Adrenal gland (tissue), 12 donors: Measurements from ENCODE around the gene RGS14. TPM values are rescaled to one million over a fixed set of nuclear protein-coding genes. Genes with fewer than 3 reads are reported as not detected.

Experiments used
- DNase-seq, 7 donors: peaks; one replicate each; pipeline ENCODE4 v3.0.0-alpha.2; 2019 to 2020
- H3K27ac ChIP-seq, 5 donors: fragments of 200-600 bp; sonication (generic) in 4 of 5; 1 replicate in 3 of 5; 2 replicates in 2 of 5; pipeline versions ENCODE4 v1.5.1 to v1.8.0; 2016 to 2020; ENCODE audit warnings: mild to moderate bottlenecking in 1 of 5
- H3K27me3 ChIP-seq: fragments of 200-600 bp; 2 replicates; pipeline ENCODE4 v1.8.0; 2021
- H3K36me3 ChIP-seq, 2 donors: fragments of 200-600 bp; replicated peaks in 1 of 2; 1 replicate in 1 of 2; 2 replicates in 1 of 2; pipeline versions ENCODE4 v1.5.1 to v1.8.0; 2018 to 2022
- H3K4me1 ChIP-seq, 2 donors: fragments of 200-600 bp; replicated peaks in 1 of 2; 1 replicate in 1 of 2; 2 replicates in 1 of 2; pipeline versions ENCODE4 v1.5.1 to v1.8.0; 2018 to 2021
- H3K4me3 ChIP-seq, 4 donors: fragments of 200-600 bp; sonication (generic) in 3 of 4; one replicate each; pipeline ENCODE4 v1.5.1; 2016 to 2018
- H3K9me3 ChIP-seq, 3 donors: fragments of 200-600 bp; sonication (generic) in 1 of 3; replicated peaks in 1 of 3; 1 replicate in 2 of 3; 2 replicates in 1 of 3; pipeline versions ENCODE4 v1.5.1 to v1.8.0; 2016 to 2021
- POLR2A ChIP-seq, 2 donors: fragments of 450-650 bp; IDR thresholded peaks; one replicate each; pipeline ENCODE4 v1.6.1; 2017; ENCODE audit warnings: antibody characterized with exemption in 2 of 2, mild to moderate bottlenecking in 2 of 2, moderate library complexity in 1 of 2
- WGBS, 4 donors: extraction: QIAGEN DNeasy Blood & Tissue Kit in 2 of 4; methylation state at CpG; one replicate each; pipeline versions ENCODE4 v1.1.5 to v1.1.7; 2013 to 2017; 5-methylcytosine and 5-hydroxymethylcytosine counted together
- intact Hi-C, 2 donors: fragments of 100-400 bp; cut with DNase I; formaldehyde crosslinking; loops; one replicate each; pipeline versions ENCODE4 v1.14.1 to v1.15.0; 2022 to 2023
- polyA plus RNA-seq, 3 donors: library from polyadenylated mRNA; stranded (reverse); fragments of 200-250 nt in 2 of 3; fragments of 350-450 nt in 1 of 3; fragmentation: Illumina TruSeq in 1 of 3; extraction: RNeasy Lipid Tissue Mini Kit (QIAGEN cat#74804) in 1 of 3; gene quantifications; one replicate each; pipeline ENCODE4 v1.2.3, GENCODE V29; 2013 to 2014
- total RNA-seq, 9 donors: library from RNA; depleted of rRNA in 4 of 9; stranded (reverse); fragments of >200 nt in 4 of 9; fragments of 120-200 nt in 1 of 9; fragmentation: NEBNext Ultra II Directional in 1 of 9; extraction: Animal tissue kit (Norgen Biotek cat#: 25700) in 1 of 9; gene quantifications; one replicate each; pipeline versions ENCODE4 v1.1.0 to v1.2.4, GENCODE V29; 2013 to 2023
- TF ChIP-seq, protein P1 (sequence below), 6 experiments: fragments of 450-650 bp in 4 of 6; fragments of 200-600 bp in 2 of 6; sonication (generic) in 1 of 6; IDR thresholded peaks; 1 replicate in 5 of 6; 2 replicates in 1 of 6; pipeline versions ENCODE4 v1.5.1 to v1.8.0; 2016 to 2021; ENCODE audit warnings: antibody characterized with exemption in 6 of 6, mild to moderate bottlenecking in 2 of 6, moderate library complexity in 1 of 6
- donor health status: healthy with polysubstance abuse.
- donor health status: Bipolar disorder and iron deficiency.
- donor health status: DM: yes; HTN: yes; CAD: no.
- donor health status: DM: no; HTN: no; CAD: no.
- donor health status: DM: no; HTN: no; CAD: no.
- donor health status: DM: yes; HTN: yes; CAD: no.

Gene RGS14
- total and polyA plus RNA-seq, 12 donors = 2.3 to 36.3 (median 15.5) TPM

GRCh38 chr5:177335701-177336065 lies 22.0 kb upstream of the RGS14 start:
- Histone ChIP-seq H3K27ac (no peak overlapping the region), H3K9me3 (no peaks in the 10 kb centered on the region), H3K27me3 (no peaks in the 10 kb centered on the region), H3K4me1 (no peaks in the 10 kb centered on the region), H3K4me3 (no peak overlapping the region), H3K36me3 (peaks cover 0 to 75% of the 10 kb centered on the region in 2 donors)
- intact Hi-C loops = no loop called here
- TF ChIP-seq POLR2A (IDR thresholded peaks at IDR 0.05) = no peak
- TF ChIP-seq, protein P1, sequence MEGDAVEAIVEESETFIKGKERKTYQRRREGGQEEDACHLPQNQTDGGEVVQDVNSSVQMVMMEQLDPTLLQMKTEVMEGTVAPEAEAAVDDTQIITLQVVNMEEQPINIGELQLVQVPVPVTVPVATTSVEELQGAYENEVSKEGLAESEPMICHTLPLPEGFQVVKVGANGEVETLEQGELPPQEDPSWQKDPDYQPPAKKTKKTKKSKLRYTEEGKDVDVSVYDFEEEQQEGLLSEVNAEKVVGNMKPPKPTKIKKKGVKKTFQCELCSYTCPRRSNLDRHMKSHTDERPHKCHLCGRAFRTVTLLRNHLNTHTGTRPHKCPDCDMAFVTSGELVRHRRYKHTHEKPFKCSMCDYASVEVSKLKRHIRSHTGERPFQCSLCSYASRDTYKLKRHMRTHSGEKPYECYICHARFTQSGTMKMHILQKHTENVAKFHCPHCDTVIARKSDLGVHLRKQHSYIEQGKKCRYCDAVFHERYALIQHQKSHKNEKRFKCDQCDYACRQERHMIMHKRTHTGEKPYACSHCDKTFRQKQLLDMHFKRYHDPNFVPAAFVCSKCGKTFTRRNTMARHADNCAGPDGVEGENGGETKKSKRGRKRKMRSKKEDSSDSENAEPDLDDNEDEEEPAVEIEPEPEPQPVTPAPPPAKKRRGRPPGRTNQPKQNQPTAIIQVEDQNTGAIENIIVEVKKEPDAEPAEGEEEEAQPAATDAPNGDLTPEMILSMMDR (IDR thresholded peaks at IDR 0.05) = no peak
- 92 to 98% (median 97%) methylated on average over 7 of the region's 7 CpGs for WGBS, 4 donors
- no peak for DNase-seq

DNA sequence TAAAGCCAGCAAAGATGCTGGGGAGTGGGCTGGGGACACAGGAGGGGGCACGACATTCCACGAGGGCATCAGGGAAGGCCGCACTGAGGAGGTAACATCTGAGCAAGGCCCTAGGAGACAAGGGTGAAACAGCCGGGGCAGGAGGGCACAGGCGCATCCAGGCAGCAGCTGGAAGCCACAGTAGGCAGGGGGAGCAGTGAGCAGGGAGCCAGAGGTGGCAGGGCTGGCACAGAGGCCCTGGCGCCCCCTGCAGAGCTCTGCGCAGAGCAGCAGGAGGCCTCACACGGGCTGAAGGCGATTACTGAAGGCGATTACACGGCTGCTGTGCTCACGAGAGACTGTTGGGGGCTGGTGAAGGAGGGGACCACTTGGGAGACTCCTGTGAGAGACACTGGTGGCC lies 21.6 kb upstream of the RGS14 start:
- Histone ChIP-seq H3K4me3 (no peak overlapping the region), H3K27me3 (no peaks in the 10 kb centered on the region), H3K9me3 (no peaks in the 10 kb centered on the region), H3K4me1 (no peaks in the 10 kb centered on the region), H3K27ac (no peak overlapping the region), H3K36me3 (peaks cover 0 to 73% of the 10 kb centered on the region in 2 donors)
- TF ChIP-seq, protein P1 (IDR thresholded peaks at IDR 0.05) = no peak
- no peak for TF ChIP-seq POLR2A (IDR thresholded peaks at IDR 0.05)
- intact Hi-C loops = no loop called here
- DNase-seq = no peak
- WGBS, 4 donors = 64 to 72% (median 65%) methylated on average over 11 to 12 of the region's 12 CpGs

- Histone ChIP-seq H3K9me3 (no peaks in the 10 kb centered on the region), H3K27me3 (no peaks in the 10 kb centered on the region), H3K27ac (no peak overlapping the region), H3K4me1 (no peaks in the 10 kb centered on the region), H3K36me3 (peaks cover 0 to 73% of the 10 kb centered on the region in 2 donors), H3K4me3 (no peak overlapping the region)
- no peak for DNase-seq
- WGBS, 4 donors = 90 to 92% (median 91%) methylated on average over 23 to 36 of the region's 36 CpGs
- TF ChIP-seq, protein P1 (IDR thresholded peaks at IDR 0.05) = no peak
- TF ChIP-seq POLR2A (IDR thresholded peaks at IDR 0.05) = no peak
- intact Hi-C loops = no loop called here
Measured at GRCh38 chr5:177336603-177337494, 20.9 kb upstream of the RGS14 start.

DNA sequence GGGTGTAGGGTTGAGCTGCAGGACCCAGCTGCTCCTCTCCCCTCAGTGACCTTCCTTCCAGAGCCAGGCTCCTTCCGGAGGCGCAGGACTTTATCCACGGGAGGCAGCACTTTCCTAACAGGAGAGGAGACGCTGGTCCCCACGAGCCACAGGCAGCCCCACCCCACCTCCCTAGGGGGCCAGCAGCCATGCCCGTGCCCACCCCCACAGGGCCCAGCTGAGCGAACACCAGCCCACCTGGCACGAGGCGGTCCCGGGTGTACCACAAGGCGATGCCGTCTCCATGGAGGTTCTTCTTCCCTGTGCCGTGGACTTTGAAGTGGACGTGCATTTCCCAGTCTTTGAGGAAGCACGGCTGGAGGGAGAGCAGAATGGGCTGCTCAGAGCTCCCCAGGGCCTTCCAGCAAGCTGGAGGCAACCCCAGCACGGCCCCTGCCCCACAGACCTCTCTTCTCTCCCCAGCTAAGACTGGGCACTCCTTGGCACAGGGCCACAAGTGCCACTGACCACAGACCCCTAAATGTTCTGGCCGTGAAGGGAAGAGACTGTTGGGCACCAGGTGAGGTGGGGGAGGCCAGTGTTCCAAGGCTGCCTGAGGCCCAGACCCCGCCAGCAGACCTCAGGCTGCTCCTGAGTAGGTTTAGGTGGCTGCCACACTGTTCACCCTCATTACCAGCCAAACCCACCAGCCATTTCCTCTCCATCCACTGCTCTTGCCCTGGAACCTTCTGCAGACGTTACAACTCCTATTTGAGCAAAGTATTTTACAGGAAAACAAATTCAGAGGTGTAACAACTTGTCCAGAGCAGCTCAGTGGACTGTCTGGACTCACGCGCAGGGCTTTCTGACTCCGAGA lies 19.2 kb upstream of the RGS14 start:
- no peaks in the 10 kb centered on the region for H3K27me3 ChIP-seq
- 85 to 88% (median 86%) methylated on average over 8 to 22 of the region's 22 CpGs for WGBS, 4 donors
- TF ChIP-seq POLR2A (IDR thresholded peaks at IDR 0.05) = no peak
- TF ChIP-seq, protein P1 (IDR thresholded peaks at IDR 0.05) = no peak
- no peak for DNase-seq
- no peak overlapping the region for H3K4me3 ChIP-seq
- no peak overlapping the region for H3K27ac ChIP-seq
- peaks cover 0 to 58% of the 10 kb centered on the region in 2 donors for H3K36me3 ChIP-seq
- intact Hi-C loops = no loop called here
- H3K4me1 ChIP-seq = no peaks in the 10 kb centered on the region
- H3K9me3 ChIP-seq = no peaks in the 10 kb centered on the region
